K562 (cell line): ENCODE data around the gene DAPK1. TPM values are rescaled to one million over a fixed set of nuclear protein-coding genes. Genes with fewer than 3 reads are reported as not detected.

Source experiments
- CBFA2T2 ChIP-seq: fragments of 450-650 bp; conservative IDR thresholded peaks from 2 replicates; pipeline ENCODE4 v1.6.1; 2017; ENCODE audit warnings: mild to moderate bottlenecking
- HOMEZ ChIP-seq: fragments of 250-450 bp; sonication (Bioruptor Pico); IDR thresholded peaks from 2 replicates; pipeline ENCODE4 v1.4.0; 2020; ENCODE audit warnings: mild to moderate bottlenecking, moderate library complexity
- MGA ChIP-seq: fragments of 450-650 bp; IDR thresholded peaks from 2 replicates; pipeline ENCODE4 v1.6.1; 2016; ENCODE audit warnings: mild to moderate bottlenecking, moderate library complexity
- ZNF217 ChIP-seq: sonication (generic); formaldehyde crosslinking; IDR thresholded peaks from 2 replicates; pipeline ENCODE4 v1.8.0; 2022; ENCODE audit warnings: mild to moderate bottlenecking, missing genetic modification reagents
- ZZZ3 ChIP-seq: fragments of 450-650 bp; IDR thresholded peaks from 2 replicates; pipeline ENCODE4 v1.6.1; 2016; ENCODE audit warnings: antibody characterized with exemption, mild to moderate bottlenecking, moderate library complexity
- polyA plus RNA-seq, 8 experiments: library from polyadenylated mRNA; depleted of rRNA in 4 of 8; stranded (reverse) in 5 of 8; unstranded in 3 of 8; fragments of >200 nt; fragmentation: Nextera tagmentation in 2 of 8; fragmentation: Illumina TruSeq in 1 of 8; extraction: Ambion mirVana in 2 of 8; extraction: Trizol in 1 of 8; gene quantifications; 2 replicates each; pipeline versions ENCODE4 v1.2.1 to v1.2.3, GENCODE V29; 2011 to 2014; ENCODE audit warnings: inconsistent platforms in 1 of 8, missing spikeins in 1 of 8
- total RNA-seq, 7 experiments: library from RNA; depleted of rRNA in 6 of 7; stranded (reverse); fragments of >200 nt in 6 of 7; fragmentation: Illumina TruSeq in 2 of 7; extraction: Trizol in 2 of 7; gene quantifications; 2 replicates each; pipeline versions ENCODE4 v1.2.1 to v1.2.3, GENCODE V29; 2011 to 2021; ENCODE audit warnings: low replicate concordance in 1 of 7
- TF ChIP-seq, protein P1 (sequence below), 2 experiments: fragments of 450-650 bp; IDR thresholded peaks; 2 replicates each; pipeline ENCODE4 v1.6.1; 2018; ENCODE audit warnings: mild to moderate bottlenecking in 2 of 2, low read depth in 1 of 2; ENCODE audit not compliant: partially characterized antibody in 2 of 2
- TF ChIP-seq, protein P2 (sequence below): sonication (generic); IDR thresholded peaks from 2 replicates; pipeline ENCODE4 v1.6.1; 2016

DAPK1 gene
- total and polyA plus RNA-seq, 9 of the 15 experiments (the other 6 are each of a cell fraction or from before 2014, with no cell fraction given) = 1.7 to 26.4 (median 15.8) TPM

DNA sequence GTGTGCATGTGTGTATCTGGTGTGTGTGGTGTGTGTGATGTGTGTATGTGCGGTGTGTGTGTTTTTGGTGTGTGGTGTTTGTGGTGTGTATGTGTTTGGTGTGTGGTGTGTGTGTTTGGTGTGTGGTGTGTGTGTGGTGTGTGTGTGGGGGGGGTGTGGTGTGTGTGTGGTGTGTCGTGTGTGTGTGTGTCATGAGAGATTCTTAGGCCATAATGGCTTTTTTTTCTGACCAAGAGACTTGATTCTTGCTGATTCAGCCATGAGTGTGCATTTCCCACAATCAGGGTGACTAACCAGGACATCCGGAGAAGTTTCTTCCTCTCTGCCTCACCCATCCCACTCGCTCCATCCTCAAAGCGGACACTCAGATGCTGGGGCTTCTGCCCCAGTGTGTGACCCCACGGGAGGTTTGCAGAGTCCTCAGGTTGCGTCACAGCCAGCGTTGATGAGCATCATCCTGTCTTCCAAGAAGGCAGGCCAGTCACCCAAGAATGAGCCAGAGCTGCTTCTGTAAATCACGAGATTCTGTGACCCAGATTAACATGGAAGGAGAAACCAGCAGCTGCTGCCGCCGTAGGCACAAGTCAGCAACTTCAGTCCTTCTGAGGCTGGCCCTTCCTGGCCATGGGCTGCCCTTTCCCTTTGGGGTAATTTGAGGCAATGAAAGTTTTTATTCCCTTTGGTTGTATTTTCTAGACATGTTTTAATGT lies 215.8 kb downstream of the DAPK1 start (continued):
- TF ChIP-seq, protein P1, sequence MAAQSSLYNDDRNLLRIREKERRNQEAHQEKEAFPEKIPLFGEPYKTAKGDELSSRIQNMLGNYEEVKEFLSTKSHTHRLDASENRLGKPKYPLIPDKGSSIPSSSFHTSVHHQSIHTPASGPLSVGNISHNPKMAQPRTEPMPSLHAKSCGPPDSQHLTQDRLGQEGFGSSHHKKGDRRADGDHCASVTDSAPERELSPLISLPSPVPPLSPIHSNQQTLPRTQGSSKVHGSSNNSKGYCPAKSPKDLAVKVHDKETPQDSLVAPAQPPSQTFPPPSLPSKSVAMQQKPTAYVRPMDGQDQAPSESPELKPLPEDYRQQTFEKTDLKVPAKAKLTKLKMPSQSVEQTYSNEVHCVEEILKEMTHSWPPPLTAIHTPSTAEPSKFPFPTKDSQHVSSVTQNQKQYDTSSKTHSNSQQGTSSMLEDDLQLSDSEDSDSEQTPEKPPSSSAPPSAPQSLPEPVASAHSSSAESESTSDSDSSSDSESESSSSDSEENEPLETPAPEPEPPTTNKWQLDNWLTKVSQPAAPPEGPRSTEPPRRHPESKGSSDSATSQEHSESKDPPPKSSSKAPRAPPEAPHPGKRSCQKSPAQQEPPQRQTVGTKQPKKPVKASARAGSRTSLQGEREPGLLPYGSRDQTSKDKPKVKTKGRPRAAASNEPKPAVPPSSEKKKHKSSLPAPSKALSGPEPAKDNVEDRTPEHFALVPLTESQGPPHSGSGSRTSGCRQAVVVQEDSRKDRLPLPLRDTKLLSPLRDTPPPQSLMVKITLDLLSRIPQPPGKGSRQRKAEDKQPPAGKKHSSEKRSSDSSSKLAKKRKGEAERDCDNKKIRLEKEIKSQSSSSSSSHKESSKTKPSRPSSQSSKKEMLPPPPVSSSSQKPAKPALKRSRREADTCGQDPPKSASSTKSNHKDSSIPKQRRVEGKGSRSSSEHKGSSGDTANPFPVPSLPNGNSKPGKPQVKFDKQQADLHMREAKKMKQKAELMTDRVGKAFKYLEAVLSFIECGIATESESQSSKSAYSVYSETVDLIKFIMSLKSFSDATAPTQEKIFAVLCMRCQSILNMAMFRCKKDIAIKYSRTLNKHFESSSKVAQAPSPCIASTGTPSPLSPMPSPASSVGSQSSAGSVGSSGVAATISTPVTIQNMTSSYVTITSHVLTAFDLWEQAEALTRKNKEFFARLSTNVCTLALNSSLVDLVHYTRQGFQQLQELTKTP (IDR thresholded peaks at IDR 0.05; ENCODE audit: low read depth in 1 of 2, partially characterized antibody in 2 of 2) = peak in 1 of 2 experiments; percentile 59
- TF ChIP-seq CBFA2T2 (peak; percentile 29), MGA (no peak), ZNF217 (CRISPR knock-in tag) (no peak), ZZZ3 (no peak), HOMEZ (CRISPR knock-in tag) (no peak)
- TF ChIP-seq, protein P2, sequence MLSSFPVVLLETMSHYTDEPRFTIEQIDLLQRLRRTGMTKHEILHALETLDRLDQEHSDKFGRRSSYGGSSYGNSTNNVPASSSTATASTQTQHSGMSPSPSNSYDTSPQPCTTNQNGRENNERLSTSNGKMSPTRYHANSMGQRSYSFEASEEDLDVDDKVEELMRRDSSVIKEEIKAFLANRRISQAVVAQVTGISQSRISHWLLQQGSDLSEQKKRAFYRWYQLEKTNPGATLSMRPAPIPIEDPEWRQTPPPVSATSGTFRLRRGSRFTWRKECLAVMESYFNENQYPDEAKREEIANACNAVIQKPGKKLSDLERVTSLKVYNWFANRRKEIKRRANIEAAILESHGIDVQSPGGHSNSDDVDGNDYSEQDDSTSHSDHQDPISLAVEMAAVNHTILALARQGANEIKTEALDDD = peak; percentile 86
